HepG2 (cell line): ENCODE data around the gene SPSB2. TPM values are rescaled to one million over a fixed set of nuclear protein-coding genes. Genes with fewer than 3 reads are reported as not detected.

Source experiments
- ADNP ChIP-seq: sonication (generic); formaldehyde crosslinking; IDR thresholded peaks from 2 replicates; pipeline ENCODE4 v1.4.0; 2020; ENCODE audit warnings: missing genetic modification reagents
- CBX2 ChIP-seq, 2 experiments: fragments of 200-600 bp in 1 of 2; sonication (generic); formaldehyde crosslinking in 1 of 2; IDR thresholded peaks; 2 replicates each; pipeline versions ENCODE4 v1.7.0 to v1.8.1; 2018 to 2022; ENCODE audit warnings: low read depth in 2 of 2, low read length in 1 of 2, mild to moderate bottlenecking in 1 of 2, missing genetic modification reagents in 1 of 2
- JARID2 ChIP-seq: sonication (generic); formaldehyde crosslinking; IDR thresholded peaks from 2 replicates; pipeline ENCODE4 v1.8.1; 2023; ENCODE audit warnings: missing genetic modification reagents, inconsistent platforms; ENCODE audit not compliant: insufficient replicate concordance
- MTA3 ChIP-seq: sonication (generic); formaldehyde crosslinking; IDR thresholded peaks from 2 replicates; pipeline ENCODE4 v1.4.0; 2020; ENCODE audit warnings: missing genetic modification reagents
- ZFP36L2 ChIP-seq: sonication (generic); formaldehyde crosslinking; IDR thresholded peaks from 2 replicates; pipeline ENCODE4 v1.4.0; 2020; ENCODE audit warnings: missing genetic modification reagents
- ZFP90 ChIP-seq: sonication (generic); formaldehyde crosslinking; IDR thresholded peaks from 2 replicates; pipeline ENCODE4 v1.8.0; 2022; ENCODE audit warnings: missing genetic modification reagents, mild to moderate bottlenecking, inconsistent platforms, borderline replicate concordance
- ZNF205 ChIP-seq: IDR thresholded peaks from 2 replicates; pipeline ENCODE4 v1.6.1; 2018; ENCODE audit warnings: missing biosample characterization, missing genetic modification reagents
- ZNF44 ChIP-seq: sonication (generic); formaldehyde crosslinking; IDR thresholded peaks from 2 replicates; pipeline ENCODE4 v1.5.1; 2020; ENCODE audit warnings: mild to moderate bottlenecking, missing genetic modification reagents
- ZNF724P ChIP-seq: sonication (generic); formaldehyde crosslinking; IDR thresholded peaks from 2 replicates; pipeline ENCODE4 v1.8.0; 2022; ENCODE audit warnings: missing genetic modification reagents, borderline replicate concordance
- ZNF761 ChIP-seq: sonication (generic); formaldehyde crosslinking; conservative IDR thresholded peaks from 2 replicates; pipeline ENCODE4 v1.4.0; 2020; ENCODE audit warnings: mild to moderate bottlenecking, missing genetic modification reagents
- ZNF839 ChIP-seq: sonication (generic); formaldehyde crosslinking; IDR thresholded peaks from 2 replicates; pipeline ENCODE4 v1.4.0; 2020; ENCODE audit warnings: missing genetic modification reagents, mild to moderate bottlenecking, borderline replicate concordance
- polyA plus RNA-seq, 8 experiments: library from polyadenylated mRNA; depleted of rRNA in 3 of 8; stranded (reverse) in 7 of 8; unstranded in 1 of 8; fragments of >200 nt; fragmentation: Illumina TruSeq in 4 of 8; extraction: Trizol in 4 of 8; gene quantifications; 2 replicates each; pipeline versions ENCODE4 v1.2.1 to v1.2.3, GENCODE V29; 2011 to 2016; ENCODE audit warnings: low read depth in 4 of 8, missing spikeins in 1 of 8, mixed read lengths in 1 of 8; ENCODE audit not compliant: insufficient read depth in 1 of 8
- total RNA-seq, 5 experiments: library from RNA; depleted of rRNA; stranded (reverse); fragments of >200 nt; fragmentation: Illumina TruSeq; extraction: Trizol; gene quantifications; 2 replicates each; pipeline ENCODE4 v1.2.3, GENCODE V29; 2016; ENCODE audit warnings: low read depth in 1 of 5
- TF ChIP-seq, protein P1 (sequence below): sonication (generic); formaldehyde crosslinking; IDR thresholded peaks from 2 replicates; pipeline ENCODE4 v1.8.1; 2023; ENCODE audit warnings: missing genetic modification reagents, inconsistent platforms, borderline replicate concordance
- TF ChIP-seq, protein P2 (sequence below): sonication (generic); formaldehyde crosslinking; IDR thresholded peaks from 2 replicates; pipeline ENCODE4 v1.4.0; 2020; ENCODE audit warnings: missing genetic modification reagents, mild to moderate bottlenecking, borderline replicate concordance
- TF ChIP-seq, protein P3 (sequence below): sonication (generic); formaldehyde crosslinking; IDR thresholded peaks from 2 replicates; pipeline ENCODE4 v1.5.0; 2020; ENCODE audit warnings: mild to moderate bottlenecking, missing genetic modification reagents
- TF ChIP-seq, protein P4 (sequence below): sonication (generic); formaldehyde crosslinking; conservative IDR thresholded peaks from 2 replicates; pipeline ENCODE4 v1.4.0; 2020; ENCODE audit warnings: missing genetic modification reagents

The SPSB2 gene
- total and polyA plus RNA-seq, 2 of the 13 experiments (the other 11 are each of a cell fraction or from before 2014, with no cell fraction given) = 2.0 to 6.2 TPM

DNA sequence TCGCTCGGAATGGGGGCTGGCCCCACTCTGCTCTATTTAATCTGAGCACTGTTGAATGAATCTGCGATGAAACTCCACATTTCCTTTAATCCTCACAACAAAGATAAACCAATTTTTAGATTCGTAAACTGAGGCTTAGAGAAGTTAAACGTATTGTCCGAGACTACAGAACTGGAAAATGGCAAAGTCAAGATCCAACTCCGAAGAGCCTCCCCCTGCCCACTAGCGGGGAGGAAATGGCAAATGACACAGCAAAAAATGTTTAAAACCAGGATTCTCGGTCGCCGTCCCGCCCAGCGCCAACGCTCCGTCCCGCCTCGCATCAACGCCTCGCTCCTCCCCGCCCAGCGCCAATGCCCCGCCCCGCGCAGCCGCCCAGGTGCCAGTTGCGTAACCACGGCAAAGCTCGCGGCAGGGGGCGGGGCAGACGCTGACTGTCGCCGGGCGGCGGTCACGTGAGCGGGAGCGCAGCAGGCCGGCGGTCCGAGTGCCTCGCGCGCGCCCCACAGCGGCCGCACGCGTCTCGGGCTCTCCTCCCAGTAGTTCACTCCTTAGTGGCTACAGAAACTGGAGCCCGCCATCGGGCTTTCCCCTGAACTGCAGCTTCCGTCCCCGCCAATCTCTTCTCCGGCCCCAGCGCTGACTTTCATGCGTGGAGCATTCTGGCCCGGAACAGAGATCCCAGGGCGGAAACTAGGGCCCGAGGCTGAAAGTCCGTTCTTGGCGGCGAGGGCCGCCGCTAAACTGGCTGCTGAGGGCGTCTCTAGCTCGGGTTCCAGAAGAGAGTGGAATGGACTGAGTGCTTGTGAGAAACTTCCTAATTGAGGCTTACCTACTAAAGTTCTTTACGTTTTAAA lies 17.9 kb upstream of the SPSB2 start (continued):
- TF ChIP-seq ZNF205 (CRISPR knock-in tag) = no peak; the same call in 1 of the 2 replicates
- TF ChIP-seq, protein P1, sequence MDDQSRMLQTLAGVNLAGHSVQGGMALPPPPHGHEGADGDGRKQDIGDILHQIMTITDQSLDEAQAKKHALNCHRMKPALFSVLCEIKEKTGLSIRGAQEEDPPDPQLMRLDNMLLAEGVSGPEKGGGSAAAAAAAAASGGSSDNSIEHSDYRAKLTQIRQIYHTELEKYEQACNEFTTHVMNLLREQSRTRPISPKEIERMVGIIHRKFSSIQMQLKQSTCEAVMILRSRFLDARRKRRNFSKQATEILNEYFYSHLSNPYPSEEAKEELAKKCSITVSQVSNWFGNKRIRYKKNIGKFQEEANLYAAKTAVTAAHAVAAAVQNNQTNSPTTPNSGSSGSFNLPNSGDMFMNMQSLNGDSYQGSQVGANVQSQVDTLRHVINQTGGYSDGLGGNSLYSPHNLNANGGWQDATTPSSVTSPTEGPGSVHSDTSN (CRISPR knock-in tag) = 0 out of 2 replicates have a peak, but pooled peaks have one; percentile 58
- TF ChIP-seq, protein P2, sequence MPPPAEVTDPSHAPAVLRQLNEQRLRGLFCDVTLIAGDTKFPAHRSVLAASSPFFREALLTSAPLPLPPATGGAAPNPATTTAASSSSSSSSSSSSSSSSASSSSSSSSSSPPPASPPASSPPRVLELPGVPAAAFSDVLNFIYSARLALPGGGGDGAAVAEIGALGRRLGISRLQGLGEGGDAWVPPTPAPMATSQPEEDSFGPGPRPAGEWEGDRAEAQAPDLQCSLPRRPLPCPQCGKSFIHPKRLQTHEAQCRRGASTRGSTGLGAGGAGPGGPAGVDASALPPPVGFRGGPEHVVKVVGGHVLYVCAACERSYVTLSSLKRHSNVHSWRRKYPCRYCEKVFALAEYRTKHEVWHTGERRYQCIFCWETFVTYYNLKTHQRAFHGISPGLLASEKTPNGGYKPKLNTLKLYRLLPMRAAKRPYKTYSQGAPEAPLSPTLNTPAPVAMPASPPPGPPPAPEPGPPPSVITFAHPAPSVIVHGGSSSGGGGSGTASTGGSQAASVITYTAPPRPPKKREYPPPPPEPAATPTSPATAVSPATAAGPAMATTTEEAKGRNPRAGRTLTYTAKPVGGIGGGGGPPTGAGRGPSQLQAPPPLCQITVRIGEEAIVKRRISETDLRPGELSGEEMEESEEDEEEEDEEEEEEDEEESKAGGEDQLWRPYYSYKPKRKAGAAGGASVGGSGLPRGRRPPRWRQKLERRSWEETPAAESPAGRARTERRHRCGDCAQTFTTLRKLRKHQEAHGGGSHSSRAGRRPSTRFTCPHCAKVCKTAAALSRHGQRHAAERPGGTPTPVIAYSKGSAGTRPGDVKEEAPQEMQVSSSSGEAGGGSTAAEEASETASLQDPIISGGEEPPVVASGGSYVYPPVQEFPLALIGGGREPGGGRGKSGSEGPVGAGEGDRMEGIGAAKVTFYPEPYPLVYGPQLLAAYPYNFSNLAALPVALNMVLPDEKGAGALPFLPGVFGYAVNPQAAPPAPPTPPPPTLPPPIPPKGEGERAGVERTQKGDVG (CRISPR knock-in tag) = no peak; the same call in 1 of the 2 replicates
- no peak for TF ChIP-seq CBX2 (IDR thresholded peaks at IDR 0.05; ENCODE audit: low read depth, low read length)
- no peak for TF ChIP-seq CBX2 (CRISPR knock-in tag; IDR thresholded peaks at IDR 0.05; ENCODE audit: low read depth)
- TF ChIP-seq ZNF839 = no peak
- TF ChIP-seq ZNF761 = peak; percentile 46; the same call in 1 of the 2 replicates
- no peak for TF ChIP-seq ZFP36L2
- no peak for TF ChIP-seq ZNF44 (CRISPR knock-in tag)
- TF ChIP-seq ADNP (CRISPR knock-in tag) = no peak
- TF ChIP-seq MTA3 = no peak
- TF ChIP-seq JARID2 = no peak
- TF ChIP-seq ZNF724P (CRISPR knock-in tag) = 0 out of 2 replicates have a peak, but pooled peaks have one; percentile 56
- TF ChIP-seq, protein P3, sequence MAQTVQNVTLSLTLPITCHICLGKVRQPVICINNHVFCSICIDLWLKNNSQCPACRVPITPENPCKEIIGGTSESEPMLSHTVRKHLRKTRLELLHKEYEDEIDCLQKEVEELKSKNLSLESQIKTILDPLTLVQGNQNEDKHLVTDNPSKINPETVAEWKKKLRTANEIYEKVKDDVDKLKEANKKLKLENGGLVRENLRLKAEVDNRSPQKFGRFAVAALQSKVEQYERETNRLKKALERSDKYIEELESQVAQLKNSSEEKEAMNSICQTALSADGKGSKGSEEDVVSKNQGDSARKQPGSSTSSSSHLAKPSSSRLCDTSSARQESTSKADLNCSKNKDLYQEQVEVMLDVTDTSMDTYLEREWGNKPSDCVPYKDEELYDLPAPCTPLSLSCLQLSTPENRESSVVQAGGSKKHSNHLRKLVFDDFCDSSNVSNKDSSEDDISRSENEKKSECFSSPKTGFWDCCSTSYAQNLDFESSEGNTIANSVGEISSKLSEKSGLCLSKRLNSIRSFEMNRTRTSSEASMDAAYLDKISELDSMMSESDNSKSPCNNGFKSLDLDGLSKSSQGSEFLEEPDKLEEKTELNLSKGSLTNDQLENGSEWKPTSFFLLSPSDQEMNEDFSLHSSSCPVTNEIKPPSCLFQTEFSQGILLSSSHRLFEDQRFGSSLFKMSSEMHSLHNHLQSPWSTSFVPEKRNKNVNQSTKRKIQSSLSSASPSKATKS (CRISPR knock-in tag) = no peak
- TF ChIP-seq, protein P4, sequence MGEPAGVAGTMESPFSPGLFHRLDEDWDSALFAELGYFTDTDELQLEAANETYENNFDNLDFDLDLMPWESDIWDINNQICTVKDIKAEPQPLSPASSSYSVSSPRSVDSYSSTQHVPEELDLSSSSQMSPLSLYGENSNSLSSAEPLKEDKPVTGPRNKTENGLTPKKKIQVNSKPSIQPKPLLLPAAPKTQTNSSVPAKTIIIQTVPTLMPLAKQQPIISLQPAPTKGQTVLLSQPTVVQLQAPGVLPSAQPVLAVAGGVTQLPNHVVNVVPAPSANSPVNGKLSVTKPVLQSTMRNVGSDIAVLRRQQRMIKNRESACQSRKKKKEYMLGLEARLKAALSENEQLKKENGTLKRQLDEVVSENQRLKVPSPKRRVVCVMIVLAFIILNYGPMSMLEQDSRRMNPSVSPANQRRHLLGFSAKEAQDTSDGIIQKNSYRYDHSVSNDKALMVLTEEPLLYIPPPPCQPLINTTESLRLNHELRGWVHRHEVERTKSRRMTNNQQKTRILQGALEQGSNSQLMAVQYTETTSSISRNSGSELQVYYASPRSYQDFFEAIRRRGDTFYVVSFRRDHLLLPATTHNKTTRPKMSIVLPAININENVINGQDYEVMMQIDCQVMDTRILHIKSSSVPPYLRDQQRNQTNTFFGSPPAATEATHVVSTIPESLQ = no peak
- TF ChIP-seq ZFP90 (CRISPR knock-in tag) = peak; percentile 83; the same call in 1 of the 2 replicates
